ENCODE measurements around the gene IFNA17.
A peak's percentile ranks its signal among the peaks of the same experiment; 100 is the strongest.
"Not testable (repeated sequence)": the region's sequence is repeated elsewhere in the genome, so short reads cannot be mapped to it uniquely, and the experiment has no call there.

The IFNA17 gene

GRCh38 chr9:21235468-21236359 is 7.7 kb upstream of the IFNA17 start:
- peak; percentile 36 for DNase-seq (ENCODE audit: low spot score)
- TF ChIP-seq CTCF (IDR thresholded peaks at IDR 0.05; ENCODE audit: extremely low read depth, insufficient read depth, missing control alignments), result peak; percentile 88
- in situ Hi-C loops (cut with MboI; ENCODE audit: low pct_unique_long_range_greater_than_20kb, low sequenced_read_pairs, unreplicated experiment), result loop anchor here (25.0 kb wide), 1 partner anchor 202 kb away; the partner anchor contains the start of gene IFNA1

GRCh38 chr9:21234153-21234687 is 6.2 kb upstream of the IFNA17 start:
- in situ Hi-C loops (cut with MboI; ENCODE audit: low pct_unique_long_range_greater_than_20kb, low sequenced_read_pairs, unreplicated experiment), result loop anchor here (25.0 kb wide), 1 partner anchor 203 kb away; the partner anchor contains the start of gene IFNA1
- no peak for TF ChIP-seq CTCF (IDR thresholded peaks at IDR 0.05; ENCODE audit: extremely low read depth, insufficient read depth, missing control alignments)
- no peak for DNase-seq (ENCODE audit: low spot score)

GRCh38 chr9:21233258-21233657 is 5.2 kb upstream of the IFNA17 start:
- no peak for DNase-seq (ENCODE audit: low spot score)
- TF ChIP-seq CTCF (IDR thresholded peaks at IDR 0.05; ENCODE audit: extremely low read depth, insufficient read depth, missing control alignments), result no peak
- in situ Hi-C loops (cut with MboI; ENCODE audit: low pct_unique_long_range_greater_than_20kb, low sequenced_read_pairs, unreplicated experiment), result loop anchor here (25.0 kb wide), 1 partner anchor 204 kb away; the partner anchor contains the start of gene IFNA1

GRCh38 chr9:21217211-21217610 is 10.8 kb downstream of the IFNA17 start, which contains the start of gene IFNA16:
Gene IFNA16 (minus strand): TSS chr9:21217311. CDS start chr9:21217305, 6 bp downstream.
- in situ Hi-C loops (cut with MboI; ENCODE audit: low pct_unique_long_range_greater_than_20kb, low sequenced_read_pairs, unreplicated experiment), result loop anchor here (25.0 kb wide), 1 partner anchor 95 kb away; the partner anchor contains the start of gene IFNA5
- not testable (repeated sequence) for DNase-seq (ENCODE audit: low spot score)

- in situ Hi-C loops (cut with MboI; ENCODE audit: low pct_unique_long_range_greater_than_20kb, low sequenced_read_pairs, unreplicated experiment), result loop anchor here (25.0 kb wide), 1 partner anchor 99 kb away; the partner anchor contains the start of gene IFNA5
- peak; percentile 64 for TF ChIP-seq CTCF (IDR thresholded peaks at IDR 0.05; ENCODE audit: extremely low read depth, insufficient read depth, missing control alignments)
- DNase-seq (ENCODE audit: low spot score), result peak; percentile 14
These were observed 14.4 kb downstream of the IFNA17 start for GRCh38 chr9:21213411-21214326.

GRCh38 chr9:21212160-21212559 is 15.9 kb downstream of the IFNA17 start:
- in situ Hi-C loops (cut with MboI; ENCODE audit: low pct_unique_long_range_greater_than_20kb, low sequenced_read_pairs, unreplicated experiment), result loop anchor here (25.0 kb wide), 1 partner anchor 100 kb away; the partner anchor contains the start of gene IFNA5
- not testable (repeated sequence) for DNase-seq (ENCODE audit: low spot score)

- not testable (repeated sequence) for DNase-seq (ENCODE audit: low spot score)
- in situ Hi-C loops (cut with MboI; ENCODE audit: low pct_unique_long_range_greater_than_20kb, low sequenced_read_pairs, unreplicated experiment), result loop anchor here (25.0 kb wide), 1 partner anchor 102 kb away; the partner anchor contains the start of gene IFNA5
These were observed 17.2 kb downstream of the IFNA17 start for GRCh38 chr9:21210782-21211181.

Data from GM13977 (cell line).